SHP77 (cell line): ENCODE measurements around the gene CDC34.
A peak's percentile ranks its signal among the peaks of the same experiment; 100 is the strongest.
"Not testable (repeated sequence)": the region's sequence is repeated elsewhere in the genome, so short reads cannot be mapped to it uniquely, and the experiment has no call there.

ENCODE experiments used
- DNase-seq, 2 experiments: peaks; one replicate each; lab custom pipeline; 2025; lab: John Stamatoyannopoulos, UW

The CDC34 gene

DNA sequence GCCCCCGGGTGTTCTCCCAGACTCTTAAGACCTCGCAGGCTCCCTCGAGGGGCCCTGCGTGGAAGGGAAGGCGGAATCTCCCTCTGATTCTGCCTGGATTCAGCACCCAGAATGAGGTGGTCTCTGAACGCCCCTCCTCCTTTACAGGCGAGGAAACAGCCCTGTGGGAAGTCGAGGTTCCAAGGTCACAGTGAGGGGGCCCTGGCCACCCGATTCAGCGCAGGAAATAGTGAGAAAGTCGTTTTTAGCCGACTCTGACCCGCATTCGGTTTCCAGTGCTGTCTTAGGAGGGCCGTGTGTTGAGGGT, 41.9 kb downstream of the CDC34 start:
- DNase-seq = no peak

DNA sequence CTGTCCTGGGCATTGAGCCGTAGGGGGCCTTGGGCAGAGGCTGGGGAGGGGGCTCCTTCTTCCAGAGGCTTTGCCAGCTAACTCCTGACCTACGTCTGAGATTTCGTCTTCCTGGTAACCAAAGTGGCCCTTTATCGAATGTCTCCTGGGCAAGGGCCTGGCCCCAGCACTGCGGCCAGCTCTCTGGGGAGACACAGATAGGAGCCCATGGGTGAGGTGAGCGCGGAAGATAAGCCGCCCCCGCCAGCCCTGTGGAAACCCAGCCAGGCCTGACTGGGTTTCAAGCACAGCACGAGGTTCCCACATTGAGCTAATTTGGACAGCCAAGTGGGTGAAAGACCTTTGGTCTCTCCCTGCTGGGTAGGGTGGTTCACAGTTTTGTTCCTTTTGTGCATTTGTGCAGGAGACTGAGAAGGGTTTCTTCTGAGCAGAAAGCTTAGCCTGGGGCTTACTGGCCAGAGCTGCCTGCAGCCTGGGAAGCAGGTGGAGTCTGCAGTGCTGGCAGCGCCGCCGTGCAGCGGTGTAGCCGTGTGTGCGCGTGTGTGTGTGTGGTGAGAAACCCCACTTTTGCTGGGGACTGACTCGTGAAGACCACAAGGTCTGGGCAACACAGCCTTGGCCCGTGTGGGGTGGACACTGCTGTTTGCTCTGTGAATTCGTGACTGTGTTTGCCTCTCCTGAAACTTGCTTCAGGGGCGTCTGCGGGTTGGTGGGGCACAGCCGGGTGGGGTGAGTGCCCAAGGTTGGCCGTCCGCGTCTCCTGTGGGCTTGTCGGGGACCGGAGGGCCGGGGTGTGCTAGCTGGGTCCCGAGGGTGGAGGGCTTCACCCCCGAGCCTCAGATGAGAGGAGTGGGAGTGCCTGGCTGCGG, 43.3 kb downstream of the CDC34 start:
- DNase-seq = no peak

DNA sequence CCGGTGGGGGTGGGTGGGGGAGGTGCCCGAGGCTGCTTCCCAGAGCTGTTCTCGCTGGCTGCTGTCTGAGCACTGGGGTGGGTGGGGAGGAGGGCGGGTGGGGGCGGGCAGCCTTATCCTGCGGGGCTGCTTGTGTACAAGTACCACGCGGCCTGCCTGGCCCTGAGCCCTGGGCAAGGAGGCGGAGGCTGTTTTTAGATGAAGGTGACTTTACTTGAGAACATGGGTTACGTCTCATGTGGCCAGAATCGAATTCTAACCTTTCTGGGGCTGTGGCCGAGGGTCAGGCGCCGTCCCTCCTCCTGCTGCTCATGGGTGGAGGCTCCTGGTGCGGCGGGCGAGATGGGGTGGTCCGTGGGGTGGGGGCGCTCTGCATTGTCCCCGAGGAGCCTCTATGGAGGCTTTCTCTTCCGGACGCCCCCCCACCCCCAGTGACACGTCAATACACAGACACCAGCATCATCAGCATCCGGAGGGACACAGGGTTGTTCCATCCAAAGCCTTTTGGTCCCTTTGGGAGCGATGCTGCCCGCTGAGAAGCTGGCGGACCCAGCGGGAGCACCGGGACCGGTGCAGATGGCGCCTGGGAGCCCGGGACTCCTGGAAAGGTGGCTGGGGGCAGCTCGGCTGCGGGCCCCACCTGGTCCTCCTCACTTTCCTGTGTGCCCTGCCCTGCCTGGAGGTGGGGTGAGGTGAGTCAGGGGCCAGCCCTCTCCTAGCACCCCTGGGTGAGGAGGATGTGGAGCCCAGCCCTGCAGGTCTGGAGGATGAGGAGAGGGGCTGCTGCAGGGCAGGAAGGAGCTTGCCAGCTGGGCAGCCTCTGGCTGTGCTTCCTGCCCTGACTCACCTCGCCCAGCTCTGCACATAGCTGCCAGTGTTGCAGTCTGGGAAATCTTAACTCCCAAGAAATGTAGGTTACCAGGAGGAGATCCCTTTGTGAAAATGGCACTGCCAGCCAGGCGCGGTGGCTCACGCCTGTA, 44.3 kb downstream of the CDC34 start:
- no peak for DNase-seq

DNA sequence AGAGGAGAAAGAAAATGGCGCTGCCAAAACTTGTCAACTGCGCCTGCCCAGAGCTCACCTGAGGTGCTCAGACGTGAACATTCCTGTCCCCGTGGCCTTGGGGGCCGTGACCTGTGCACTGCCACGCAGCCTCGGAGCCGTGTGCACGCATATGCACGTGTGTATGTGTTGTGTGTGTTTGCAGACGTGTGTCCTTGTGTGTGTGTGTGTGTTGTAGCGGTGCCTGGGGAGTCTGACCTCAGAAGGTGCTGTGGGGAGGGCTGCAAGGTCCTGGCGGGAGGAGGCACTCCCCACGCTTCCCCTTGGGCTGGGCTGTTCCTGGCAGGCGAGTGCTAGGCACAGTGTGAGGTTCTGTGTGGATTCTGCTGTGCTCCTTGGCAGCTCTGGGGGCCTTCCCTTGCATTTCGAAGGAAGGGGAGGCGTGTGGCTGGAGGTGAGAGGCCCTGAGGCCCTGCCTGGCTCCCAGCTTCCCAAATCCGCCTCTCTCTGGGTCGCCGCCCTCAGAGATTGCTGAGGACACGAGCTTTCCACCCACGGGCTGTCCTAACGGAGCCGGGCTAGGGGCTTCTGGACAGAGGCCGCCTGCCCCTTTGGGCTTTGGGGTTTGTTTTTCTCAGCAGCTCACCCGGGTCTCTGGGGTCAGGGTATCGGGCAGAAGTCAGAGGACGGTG, 45.3 kb downstream of the CDC34 start:
- DNase-seq = no peak

GRCh38 chr19:577439-578392, 46.2 kb downstream of the CDC34 start:
- DNase-seq = no peak

GRCh38 chr19:579111-579841, 47.7 kb downstream of the CDC34 start:
- DNase-seq = no peak

GRCh38 chr19:579842-580155, 48.2 kb downstream of the CDC34 start:
- no peak for DNase-seq

- DNase-seq = no peak
Observed at GRCh38 chr19:580274-580835, 48.8 kb downstream of the CDC34 start.

GRCh38 chr19:581399-582111, 50.0 kb downstream of the CDC34 start:
- DNase-seq = no peak

DNA sequence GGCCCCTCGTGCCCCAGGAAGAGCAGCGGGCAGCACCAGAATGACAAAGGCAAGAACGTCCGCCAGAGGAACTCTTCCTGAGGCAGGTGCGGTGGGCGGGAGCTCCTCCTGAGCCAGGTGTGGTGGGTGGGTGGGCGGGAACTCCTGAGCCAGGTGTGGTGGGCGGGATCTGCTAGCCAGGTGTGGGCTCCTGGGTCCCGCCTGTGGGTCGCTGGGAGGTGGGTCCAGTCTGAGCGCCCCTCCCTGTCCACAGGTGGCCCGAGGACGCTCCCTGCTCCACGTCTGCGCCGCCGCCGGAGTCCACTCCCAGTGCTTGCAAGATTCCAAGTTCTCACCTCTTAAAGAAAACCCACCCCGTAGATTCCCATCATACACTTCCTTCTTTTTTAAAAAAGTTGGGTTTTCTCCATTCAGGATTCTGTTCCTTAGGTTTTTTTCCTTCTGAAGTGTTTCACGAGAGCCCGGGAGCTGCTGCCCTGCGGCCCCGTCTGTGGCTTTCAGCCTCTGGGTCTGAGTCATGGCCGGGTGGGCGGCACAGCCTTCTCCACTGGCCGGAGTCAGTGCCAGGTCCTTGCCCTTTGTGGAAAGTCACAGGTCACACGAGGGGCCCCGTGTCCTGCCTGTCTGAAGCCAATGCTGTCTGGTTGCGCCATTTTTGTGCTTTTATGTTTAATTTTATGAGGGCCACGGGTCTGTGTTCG, 51.1 kb downstream of the CDC34 start:
- no peak for DNase-seq

DNA sequence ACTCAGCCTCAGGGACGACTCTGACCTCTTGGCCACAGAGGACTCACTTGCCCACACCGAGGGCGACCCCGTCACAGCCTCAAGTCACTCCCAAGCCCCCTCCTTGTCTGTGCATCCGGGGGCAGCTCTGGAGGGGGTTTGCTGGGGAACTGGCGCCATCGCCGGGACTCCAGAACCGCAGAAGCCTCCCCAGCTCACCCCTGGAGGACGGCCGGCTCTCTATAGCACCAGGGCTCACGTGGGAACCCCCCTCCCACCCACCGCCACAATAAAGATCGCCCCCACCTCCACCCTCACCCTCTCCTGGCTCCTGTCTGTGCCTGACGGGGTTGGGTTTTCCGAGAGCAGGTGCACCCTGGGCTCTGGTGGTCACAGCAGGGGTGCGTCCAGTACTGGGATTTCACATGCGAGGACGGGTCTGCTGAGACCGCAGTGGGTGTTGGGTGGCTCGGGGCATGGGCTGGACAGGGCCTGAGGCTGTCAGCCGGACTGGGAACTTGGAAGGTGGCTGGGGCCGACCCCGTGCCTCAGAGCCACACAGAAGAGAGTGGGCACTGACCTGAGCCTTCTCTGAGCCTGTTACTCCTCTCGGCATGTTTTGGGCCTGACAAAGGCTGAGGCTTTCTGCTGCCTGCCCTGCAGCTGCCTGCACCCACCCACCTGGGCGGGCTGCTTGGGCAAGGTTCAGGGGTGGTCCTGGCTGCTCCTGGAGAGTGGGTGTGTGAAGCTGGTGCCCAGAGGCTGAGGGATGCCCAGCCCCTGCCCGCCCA, 51.8 kb downstream of the CDC34 start:
- no peak for DNase-seq

- no peak for DNase-seq
Observed at GRCh38 chr19:583968-584239, 52.3 kb downstream of the CDC34 start.

DNA sequence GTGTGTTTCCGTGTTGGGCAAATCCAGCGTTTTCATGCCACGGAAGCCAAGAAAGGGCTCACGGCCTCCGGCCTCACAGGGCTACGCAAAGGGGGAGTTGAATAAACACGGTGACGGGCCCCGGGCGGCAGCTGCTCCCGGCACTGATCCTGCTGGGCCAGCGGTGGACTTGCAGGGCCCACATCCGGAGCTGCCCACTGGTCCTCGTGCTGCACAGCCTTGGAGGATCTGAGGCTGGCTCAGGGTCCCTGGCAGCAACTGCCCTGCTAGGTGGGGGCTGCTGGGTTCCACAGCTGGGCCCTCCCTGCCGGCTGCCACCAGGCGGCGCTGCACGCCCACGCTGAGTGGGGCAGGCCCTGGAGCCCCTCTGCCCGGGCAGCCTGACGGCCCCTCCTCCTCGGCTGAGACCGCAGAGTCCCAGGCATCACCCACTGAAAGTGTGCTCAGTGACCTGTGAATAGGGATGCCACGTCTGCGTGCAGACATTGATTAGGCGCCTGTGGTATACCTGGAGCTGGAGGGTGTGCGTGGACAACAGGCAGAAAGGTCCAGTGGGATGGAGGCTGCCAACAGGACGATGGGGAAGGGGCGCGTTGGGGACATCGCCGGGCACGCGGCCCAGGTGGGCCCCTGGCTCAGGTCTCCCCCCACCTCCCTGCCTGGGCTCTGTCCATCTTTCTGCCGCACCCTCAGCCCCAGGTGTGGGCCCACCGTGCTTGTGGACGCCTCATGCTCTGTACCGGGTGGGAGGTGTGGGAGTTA, 52.9 kb downstream of the CDC34 start:
- peak; percentile 37 to 62 for DNase-seq

GRCh38 chr19:585146-585545, 53.6 kb downstream of the CDC34 start:
- DNase-seq = not testable (repeated sequence)

GRCh38 chr19:585551-586110, 54.1 kb downstream of the CDC34 start:
- no peak for DNase-seq

DNA sequence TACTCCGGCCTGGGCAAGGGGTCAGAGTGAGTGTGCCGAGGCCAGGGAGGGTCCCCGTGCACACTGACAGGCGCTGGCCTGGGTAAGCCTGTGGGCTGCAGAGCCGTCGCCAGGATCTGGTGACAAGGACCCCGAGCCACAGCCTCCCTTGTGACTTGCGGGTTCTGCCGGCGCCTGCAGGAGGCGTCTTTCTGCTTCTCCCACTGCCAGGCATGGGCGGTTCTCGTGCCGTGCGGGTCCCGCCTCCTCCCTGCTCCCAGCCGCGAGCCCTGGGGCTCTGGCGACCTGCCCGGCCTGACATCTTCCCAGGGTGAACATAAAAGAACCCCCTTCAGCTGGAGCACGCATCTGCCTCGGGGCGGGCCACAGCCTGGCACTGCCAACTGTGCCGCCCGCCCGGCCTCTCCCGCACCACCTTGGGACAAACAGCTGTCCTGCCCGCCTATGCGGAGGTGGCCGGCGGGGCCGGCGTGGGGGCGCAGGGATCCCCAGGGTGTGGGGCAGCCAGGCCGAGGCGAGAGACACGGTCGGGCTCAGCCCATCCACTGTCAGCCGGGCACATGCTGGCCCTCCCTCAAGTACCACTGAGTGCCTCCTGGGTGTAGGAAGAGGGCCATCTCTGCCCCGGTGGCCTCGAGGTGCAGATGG, 56.7 kb downstream of the CDC34 start:
- peak; percentile 90 to 91 for DNase-seq
